Right ventricle myocardium inferior (tissue), 1 donor: Measurements from ENCODE around the gene CTXND1. TPM values are rescaled to one million over a fixed set of nuclear protein-coding genes. Genes with fewer than 3 reads are reported as not detected.

Experiments
- ATAC-seq: fragments of 200-7000 bp; cut with Tn5 transposase; one replicate; pipeline ENCODE4 v1.9.1; 2020; ENCODE audit warnings: mild to moderate bottlenecking, moderate library complexity
- DNase-seq: peaks from one replicate; pipeline ENCODE4 v3.0.0; 2021; ENCODE audit errors: missing footprints
- intact Hi-C: fragments of 100-400 bp; cut with DNase I; formaldehyde crosslinking; loops from one replicate; pipeline ENCODE4 v1.11.0; 2022
- total RNA-seq: library from RNA; stranded (reverse); fragmentation: NEBNext Ultra II Directional; extraction: Animal tissue kit (Norgen Biotek cat#: 25700); gene quantifications from one replicate; pipeline ENCODE4 v1.2.1, GENCODE V29; 2021
- donor health status: DM: no; HTN: yes; CAD: no; lungs with severe emphysema.

CTXND1 gene
- total RNA-seq, 1 donor from 2014 or later: 1.7 TPM

DNA sequence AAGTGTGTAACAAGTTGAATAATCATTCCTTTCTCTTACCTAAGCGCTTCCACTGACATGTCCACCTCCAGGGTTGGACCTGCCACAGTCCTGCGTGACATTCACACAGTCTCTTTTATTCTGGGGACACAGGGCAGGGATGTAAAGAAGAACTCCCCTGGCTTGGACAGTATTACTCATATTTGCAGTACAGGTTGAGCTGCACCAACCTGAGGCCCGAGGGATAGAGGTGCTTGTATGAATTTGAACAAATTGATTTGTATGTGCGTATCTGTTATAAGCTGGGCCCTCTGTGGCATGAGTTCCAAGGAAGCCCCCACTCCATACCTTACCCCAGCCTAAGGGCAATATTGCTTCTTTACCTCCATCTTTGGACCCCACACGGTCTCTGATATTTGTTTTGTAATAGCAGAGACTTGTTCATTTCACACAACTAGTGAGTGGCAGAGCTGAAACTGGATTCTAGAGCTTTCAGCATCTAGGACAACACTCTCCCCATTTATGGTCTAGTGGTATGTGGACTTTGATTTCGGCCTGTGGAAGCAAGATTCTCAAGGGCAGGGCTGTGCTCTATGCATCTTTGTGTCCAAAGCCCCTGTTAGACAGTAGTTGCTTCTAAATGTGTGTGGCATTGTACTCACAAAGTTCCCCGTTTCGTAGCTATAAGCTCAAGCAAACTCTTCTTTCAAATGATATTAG, 60.0 kb downstream of the CTXND1 start:
- intact Hi-C loops: no loop called here
- DNase-seq (no peak), ATAC-seq (no peak)

DNA sequence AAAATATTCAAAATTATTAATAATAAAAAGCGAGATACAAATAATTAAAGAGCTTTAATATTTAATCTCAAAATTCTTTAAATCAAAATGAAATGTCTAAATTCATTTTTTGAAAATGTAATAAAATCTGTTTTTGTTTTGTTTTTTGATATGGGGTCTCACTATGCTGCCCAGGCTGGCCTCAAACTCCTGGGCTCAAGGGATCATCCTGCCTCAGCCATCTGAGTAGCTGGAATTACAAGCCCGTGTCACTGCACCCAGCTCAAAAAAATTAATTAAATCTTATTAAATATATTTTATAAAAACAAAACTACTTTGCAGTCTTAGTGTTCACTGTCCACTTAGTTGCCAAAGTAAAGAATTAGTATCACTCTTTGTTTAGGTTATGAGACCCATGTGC, 60.8 kb downstream of the CTXND1 start:
- intact Hi-C loops: no loop called here
- DNase-seq (no peak), ATAC-seq (no peak)

DNA sequence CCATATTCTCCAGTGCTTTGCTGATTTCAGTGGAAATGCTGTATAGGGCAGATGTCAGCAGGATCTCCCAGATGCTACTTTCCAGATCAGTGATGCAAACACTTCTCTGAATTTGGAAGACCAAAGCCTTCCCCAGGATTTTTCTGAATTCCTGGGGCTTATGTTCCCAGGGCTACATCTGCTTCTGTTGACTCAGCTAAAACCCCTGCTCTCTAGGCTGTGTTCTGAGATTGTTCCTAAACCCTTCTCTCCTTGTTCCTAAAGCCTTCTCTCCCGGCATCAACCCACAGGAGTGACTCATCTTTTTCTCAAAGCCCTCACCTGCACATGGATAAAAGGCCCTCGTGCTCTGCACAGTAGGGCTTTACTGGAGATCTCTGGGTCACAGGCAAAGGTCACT, 63.8 kb downstream of the CTXND1 start:
- DNase-seq (no peak), ATAC-seq (no peak)
- intact Hi-C loops: no loop called here

DNA sequence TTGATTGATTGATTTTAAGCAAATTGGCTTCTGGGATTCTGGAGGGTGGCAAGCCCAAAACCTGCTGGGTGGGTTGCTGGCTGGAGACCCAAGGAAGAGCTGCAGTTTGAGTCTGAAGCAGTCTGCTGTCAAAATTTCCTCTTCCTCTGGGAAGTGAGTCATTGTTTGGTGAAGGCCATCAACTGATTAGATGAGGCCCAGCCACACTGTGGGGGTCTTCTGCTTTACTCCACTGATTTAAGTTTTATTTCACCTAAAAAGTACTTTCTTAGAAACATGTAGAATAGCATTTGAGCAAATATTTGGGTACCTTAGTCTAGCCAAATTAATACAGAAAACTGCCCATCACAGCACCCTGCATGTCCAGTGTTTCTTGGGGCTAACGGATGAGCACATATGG, 65.4 kb downstream of the CTXND1 start:
- ATAC-seq (no peak), DNase-seq (no peak)
- intact Hi-C loops: no loop called here

DNA sequence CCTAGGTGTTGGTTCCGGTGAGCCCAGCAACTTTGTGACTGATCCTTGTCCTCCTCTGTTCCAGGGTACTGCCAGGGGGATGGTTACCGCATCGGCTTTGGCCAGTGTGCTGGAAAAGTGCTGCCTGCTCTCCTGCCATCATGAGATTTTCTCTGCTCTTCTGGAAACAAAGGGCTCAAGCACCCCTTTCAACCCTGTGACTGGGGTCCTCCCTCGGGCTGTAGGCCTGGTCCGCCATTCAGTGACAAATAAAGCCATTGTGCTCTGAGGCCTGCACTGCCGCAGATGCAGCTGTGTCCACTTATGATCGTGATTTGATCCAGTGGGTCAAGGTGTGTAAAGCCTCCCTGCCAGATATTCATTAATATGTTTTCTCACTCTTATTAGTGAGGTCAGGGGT, 65.9 kb downstream of the CTXND1 start:
- intact Hi-C loops: no loop called here
- no peak for DNase-seq
- ATAC-seq: no peak

DNA sequence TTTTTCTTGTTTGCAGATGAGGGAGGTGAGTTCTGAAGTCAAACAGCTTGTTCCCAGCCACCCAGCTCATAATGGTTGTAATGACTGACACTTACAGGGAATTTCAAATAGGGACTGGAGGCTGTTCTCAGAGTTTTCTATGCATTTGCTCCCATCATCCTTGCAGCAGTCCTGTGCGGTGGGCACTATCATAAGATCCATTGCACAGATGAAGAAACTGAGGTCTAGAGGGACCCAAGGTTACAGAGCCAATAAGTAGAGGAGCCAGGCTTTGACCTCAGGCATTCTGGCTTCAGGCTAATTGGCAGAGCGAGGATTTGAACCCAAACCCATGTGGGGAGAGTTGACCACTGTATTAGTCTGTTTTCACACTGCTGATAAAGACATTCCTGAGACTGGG, 66.9 kb downstream of the CTXND1 start:
- no peak for DNase-seq
- intact Hi-C loops: no loop called here
- ATAC-seq: no peak

DNA sequence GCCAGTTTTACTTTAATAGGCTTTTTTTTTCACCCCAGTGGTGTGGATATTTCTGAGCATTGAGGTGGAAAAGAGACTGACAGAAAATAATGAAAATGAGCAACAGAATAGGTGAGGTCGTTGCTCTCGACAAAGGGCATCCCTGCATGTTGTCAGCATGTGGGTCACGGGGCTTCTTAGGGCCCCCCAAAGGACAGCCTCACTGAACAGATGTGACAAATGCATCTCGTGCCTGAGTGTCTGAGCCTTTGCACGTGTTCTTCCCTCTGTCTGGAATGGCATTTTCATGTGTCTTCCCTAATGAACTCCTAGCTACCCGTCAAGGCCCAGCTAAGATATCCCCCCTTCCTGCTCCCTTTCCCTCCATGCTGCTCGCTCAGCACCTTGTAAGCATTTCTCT, 67.5 kb downstream of the CTXND1 start:
- intact Hi-C loops: no loop called here
- DNase-seq: no peak
- ATAC-seq: no peak

DNA sequence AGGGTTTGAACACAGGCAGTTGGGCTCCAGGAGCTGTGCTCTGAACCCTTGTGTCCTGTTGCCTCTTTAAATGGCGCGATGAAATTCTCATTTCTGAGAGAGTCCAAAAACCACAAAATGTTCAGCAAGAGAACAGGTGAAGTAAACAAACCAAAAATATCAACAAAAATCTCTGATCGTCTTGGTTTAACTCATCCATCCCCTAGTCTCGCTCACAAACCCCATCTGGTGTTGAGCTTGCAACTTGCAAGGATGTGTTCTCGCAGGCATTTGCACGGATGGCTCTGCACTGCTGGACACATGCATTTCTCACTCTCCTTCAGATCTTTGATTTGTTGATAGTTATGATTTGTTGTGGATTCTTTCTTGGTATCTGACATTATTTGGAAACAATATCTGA, 68.1 kb downstream of the CTXND1 start:
- intact Hi-C loops: no loop called here
- DNase-seq: no peak
- ATAC-seq: no peak

DNA sequence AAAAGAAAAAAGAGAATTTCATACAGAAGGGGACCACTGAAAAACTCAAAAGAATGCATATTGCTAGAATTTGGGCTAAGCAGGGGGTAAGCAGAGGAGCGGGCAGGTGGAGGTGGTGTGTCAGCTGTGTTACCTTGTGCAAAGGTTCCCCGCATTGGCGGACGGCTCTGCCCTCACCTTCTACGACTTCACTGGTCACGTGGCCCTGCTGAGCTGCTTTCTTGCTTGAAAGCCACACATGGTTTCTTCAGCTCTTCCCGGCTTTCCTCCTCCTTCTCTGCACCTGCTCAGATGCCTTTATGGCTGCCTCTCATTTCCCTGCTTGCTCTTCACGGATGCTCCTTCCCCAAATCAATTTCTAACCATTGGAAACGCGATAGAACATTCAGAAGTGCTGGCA, 68.7 kb downstream of the CTXND1 start:
- DNase-seq (no peak), ATAC-seq (no peak)
- intact Hi-C loops: no loop called here

DNA sequence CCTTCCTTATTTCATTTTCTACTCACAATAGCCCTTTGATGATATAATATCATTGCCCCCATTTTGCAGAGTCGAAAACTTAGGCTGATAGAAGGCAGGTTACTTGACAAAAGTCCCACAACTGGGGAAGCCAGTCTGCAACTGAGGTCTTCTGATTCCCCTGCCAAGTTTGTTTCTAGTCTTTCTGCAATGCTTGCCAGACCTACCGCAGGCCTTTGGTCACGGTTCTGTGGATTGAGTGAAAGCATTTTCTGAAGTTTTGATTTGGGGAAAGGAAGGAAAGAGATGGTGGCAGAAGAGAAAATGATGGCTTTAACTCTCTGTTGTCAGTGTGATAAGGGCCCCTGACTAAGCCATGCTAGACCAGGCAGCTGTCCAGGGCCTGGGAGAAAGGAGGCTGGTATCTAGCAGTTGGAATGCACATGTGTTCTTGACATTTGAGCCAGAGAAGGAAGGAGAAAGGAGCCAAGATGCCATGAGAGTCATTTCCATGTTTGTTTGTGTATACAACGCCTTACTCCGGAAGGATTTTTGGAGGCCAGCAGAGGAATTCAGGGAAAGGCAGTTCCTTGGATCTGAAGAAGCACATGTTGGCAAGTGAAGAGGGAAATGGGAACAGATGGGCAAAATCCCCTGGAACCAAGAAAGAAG, 69.3 kb downstream of the CTXND1 start:
- ATAC-seq (no peak), DNase-seq (no peak)
- intact Hi-C loops: no loop called here

DNA sequence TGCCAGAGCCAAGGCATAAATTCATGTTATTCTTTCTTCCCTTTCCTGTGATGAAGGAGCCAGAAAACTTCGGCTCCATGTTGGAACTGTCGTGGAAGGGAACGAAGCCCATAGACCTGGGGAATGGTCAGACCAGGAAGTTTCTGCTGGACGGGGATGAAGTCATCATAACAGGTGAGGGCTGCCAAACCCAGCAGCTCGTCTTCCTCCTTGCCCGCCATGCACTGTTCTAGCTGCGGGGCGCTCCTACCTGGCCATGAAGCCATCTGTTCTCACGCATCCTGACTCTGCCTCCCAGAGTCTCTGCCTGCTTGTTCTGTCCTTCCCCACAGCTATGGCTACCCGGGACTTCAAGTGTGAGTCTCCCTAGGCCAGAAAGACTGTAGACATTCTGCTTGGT, 71.0 kb downstream of the CTXND1 start:
- ATAC-seq: no peak
- intact Hi-C loops: no loop called here
- DNase-seq: no peak

DNA sequence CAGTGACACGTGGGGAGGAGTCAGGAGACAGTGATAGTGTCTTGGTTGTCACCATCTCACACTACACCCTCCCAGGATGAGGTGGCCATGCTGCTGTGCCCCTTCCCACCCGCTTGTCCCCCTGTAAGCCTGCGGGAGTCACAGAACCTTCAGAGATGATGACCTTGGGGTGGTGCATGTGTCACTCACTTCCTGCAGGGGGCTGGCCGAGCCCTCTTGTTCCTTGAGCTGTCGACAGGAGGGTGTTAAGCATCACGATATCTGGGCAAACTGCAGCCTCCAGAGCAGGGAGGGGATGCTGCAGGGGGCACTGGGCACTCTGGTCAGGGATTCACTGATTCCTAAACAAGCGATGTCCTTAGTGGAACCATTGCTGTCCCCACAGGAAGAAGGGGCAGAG, 71.5 kb downstream of the CTXND1 start:
- ATAC-seq (no peak), DNase-seq (no peak)
- intact Hi-C loops: no loop called here

DNA sequence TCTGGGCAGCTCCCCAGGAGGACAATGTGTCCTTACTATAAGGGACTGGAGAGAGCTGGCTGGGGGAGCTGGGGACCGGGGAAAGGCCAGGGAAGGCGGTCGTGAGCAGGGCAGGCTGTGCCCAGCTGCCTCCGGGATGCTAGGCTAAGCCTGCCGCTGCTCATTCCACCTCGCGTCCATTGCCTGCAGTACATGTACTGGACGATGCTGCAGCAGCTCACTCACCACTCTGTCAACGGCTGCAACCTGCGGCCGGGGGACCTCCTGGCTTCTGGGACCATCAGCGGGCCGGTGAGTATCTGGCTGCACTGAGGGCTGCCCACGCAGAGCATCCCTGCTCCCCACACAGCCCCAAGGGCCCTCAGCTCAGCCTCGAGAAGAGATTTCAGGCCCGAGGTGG, 72.1 kb downstream of the CTXND1 start:
- ATAC-seq: no peak
- intact Hi-C loops: no loop called here
- no peak for DNase-seq

DNA sequence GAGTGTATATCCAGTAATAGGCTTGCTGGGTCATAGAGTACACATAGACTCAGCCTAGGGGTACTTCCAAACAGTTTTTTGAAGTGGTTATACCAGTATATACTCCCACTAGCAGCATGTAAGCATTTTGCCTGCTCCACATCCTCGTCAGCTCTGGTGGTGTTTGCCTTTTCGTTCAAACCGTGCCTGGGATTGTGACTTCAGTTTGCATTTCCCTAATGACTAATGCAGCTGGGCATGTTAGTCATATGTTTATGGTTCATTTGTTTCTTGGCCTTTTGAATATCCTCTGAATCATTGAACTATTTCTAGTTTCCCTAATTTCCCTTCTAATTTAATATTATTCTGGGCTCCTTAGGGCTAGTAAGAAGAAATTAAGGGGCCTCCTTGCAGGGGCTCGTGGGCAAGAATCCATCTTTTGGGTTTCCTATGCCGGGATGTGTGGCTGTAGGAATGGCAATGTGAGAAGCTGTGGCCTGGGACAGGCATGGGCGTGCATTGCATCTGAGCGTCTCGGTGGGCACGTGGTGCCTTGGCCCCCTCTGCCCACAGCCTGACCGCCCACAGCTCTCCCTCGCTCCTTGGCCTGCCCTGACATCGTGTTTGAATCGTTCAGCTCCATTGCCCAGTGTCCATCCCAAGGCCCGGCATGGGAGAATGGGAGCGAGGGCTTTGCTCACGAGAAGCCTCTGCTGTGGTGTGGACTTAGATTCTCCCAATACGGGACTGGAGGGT, 72.8 kb downstream of the CTXND1 start:
- DNase-seq: no peak
- no peak for ATAC-seq
- intact Hi-C loops: no loop called here

DNA sequence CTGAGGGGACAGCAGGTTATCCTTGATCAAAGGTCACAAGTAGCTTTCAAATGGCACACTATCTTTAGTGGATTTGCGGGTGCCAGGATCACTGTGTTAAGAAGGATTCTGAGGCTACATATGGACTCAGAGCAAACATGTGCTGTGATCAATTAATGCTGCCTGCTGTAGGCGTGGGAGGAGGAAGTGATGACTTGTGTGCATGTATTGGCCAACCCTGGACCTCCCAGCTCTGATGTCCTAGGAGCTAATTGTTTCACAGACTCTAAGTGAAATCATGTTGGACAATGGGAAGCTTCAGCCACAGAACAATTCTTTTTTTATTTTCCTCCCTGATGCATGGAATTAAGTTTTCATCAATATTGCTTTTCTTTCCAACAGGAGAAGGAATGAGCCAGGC, 74.9 kb downstream of the CTXND1 start:
- intact Hi-C loops: no loop called here
- ATAC-seq: no peak
- no peak for DNase-seq

DNA sequence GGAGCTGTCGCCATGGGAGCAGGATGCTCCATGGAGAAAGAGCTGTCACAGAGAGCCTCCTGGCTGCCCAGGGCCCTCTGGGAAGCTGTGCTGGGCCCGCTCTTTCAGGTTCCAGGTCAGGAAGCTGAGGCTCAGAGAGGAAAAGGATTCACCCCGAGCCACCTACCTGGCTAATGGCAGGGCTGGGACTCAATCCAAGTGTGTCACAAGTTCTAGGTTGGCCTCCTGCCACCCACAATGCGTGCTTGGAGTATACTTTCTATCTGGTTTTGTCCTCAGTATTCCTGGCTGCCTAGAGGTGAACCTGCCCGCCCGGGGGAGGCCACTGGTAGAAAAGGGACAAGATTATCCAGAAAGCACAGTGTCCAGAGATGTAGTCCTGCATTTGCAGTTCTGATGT, 75.6 kb downstream of the CTXND1 start:
- intact Hi-C loops: no loop called here
- ATAC-seq (no peak), DNase-seq (no peak)

DNA sequence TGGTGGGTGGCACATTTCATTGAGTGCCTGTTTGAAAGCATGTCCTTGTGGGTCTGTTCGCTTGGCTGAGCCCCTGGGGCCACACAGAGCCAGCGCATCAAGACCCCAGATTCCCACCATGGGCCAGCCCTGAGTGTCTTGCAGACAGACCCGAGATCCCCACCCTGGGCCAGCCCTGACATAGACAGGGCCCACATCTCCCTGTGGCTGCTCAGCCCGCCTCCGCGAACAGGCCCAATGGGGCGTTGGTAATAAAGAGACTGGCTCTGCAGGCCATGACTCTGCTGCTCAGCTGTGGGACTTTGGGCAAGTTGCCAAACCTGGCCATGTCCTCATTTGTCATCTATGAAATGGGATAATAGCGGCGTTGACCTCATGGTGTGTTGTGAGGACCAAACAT, 76.6 kb downstream of the CTXND1 start:
- intact Hi-C loops: no loop called here
- ATAC-seq: no peak
- no peak for DNase-seq

DNA sequence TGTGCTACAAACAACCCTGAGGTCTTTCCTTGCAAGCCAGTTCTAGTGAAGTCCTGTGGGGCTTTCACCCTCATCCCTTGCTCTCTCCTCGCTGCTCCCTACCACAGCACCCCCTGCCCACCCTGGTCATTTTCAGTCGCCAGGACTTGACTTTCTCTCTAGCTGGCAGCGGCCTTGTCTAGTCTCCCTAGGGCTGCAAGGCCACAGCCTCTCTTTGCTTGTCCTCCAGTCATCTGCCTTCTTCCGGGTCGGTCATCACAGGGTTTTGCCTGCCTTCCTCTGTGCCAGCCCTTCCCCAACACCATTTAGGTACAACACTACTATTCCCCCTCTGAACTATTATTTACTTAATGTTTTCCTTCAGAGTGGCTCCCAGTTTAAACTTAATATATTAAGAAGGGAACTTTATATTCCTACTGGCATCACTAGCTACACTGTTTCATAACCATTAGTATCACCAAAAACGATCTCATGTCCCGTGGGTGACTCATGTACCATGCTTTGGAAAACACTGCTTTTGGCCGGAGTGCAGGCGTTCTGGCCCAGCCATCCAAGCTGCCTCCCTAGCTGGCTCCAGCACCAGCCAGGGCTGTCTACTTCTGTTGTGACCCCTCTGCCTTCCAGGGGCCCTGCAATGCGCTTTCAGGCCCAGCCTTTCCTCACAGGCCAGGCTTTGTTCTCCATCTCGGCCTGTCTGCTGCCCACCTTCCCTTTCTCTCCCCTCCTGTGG, 77.8 kb downstream of the CTXND1 start:
- intact Hi-C loops: no loop called here
- peak; percentile 60 for ATAC-seq
- no peak for DNase-seq

DNA sequence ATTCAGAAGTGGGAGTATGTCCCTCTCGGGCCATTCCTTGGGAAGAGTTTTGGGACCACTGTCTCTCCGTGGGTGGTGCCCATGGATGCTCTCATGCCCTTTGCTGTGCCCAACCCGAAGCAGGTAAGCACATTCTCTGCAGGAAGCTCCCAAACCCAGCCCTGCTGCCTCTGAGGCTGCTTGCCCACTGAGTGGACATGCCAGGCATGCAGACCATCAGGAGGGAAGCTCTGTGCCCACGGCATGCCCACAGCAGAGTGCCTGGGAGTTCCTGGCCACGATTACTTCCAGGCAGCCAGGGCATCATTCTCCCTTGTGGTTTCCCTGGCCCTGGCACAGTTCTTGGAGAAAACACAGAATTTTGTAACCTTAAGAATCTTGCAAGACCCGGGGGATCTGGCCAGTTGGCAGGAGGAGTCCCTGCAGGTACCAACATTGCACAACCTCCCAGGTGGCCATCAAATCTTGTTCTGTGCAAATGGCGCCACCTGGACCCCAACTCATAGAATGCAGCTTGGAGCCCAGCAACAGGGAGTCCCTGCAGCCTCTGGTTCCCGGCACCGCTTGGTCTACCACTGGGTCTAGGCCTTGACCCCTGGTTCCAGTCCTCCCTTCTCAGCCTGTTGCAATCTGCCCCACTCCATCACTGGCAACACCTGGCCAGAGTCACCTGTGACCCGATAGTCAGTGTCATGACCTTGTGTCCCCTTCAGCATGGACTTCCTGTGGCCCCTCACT, 78.8 kb downstream of the CTXND1 start:
- intact Hi-C loops: no loop called here
- no peak for DNase-seq
- ATAC-seq: peak; percentile 32
